T1000 (cell line): Measurements from ENCODE around the gene ZNF200.
A peak's percentile ranks its signal among the peaks of the same experiment; 100 is the strongest.
"Not testable (repeated sequence)": the region's sequence is repeated elsewhere in the genome, so short reads cannot be mapped to it uniquely, and the experiment has no call there.

ENCODE experiments used
- DNase-seq: peaks from one replicate; lab custom pipeline; 2025; ENCODE audit warnings: mixed read lengths; lab: John Stamatoyannopoulos, UW

ZNF200 gene

GRCh38 chr16:3252967-3253366, 18.0 kb upstream of the ZNF200 start:
- no peak for DNase-seq

- no peak for DNase-seq
Measured at GRCh38 chr16:3249451-3249850, 14.5 kb upstream of the ZNF200 start.

- no peak for DNase-seq
Measured at GRCh38 chr16:3249020-3249419, 14.1 kb upstream of the ZNF200 start.

- DNase-seq: no peak
Measured at GRCh38 chr16:3248596-3248995, 13.6 kb upstream of the ZNF200 start.

GRCh38 chr16:3246876-3247275, 11.9 kb upstream of the ZNF200 start:
- DNase-seq: no peak

- DNase-seq: no peak
Measured at GRCh38 chr16:3246002-3246401, 11.0 kb upstream of the ZNF200 start.

- DNase-seq: no peak
Measured at GRCh38 chr16:3243882-3244281, 8.9 kb upstream of the ZNF200 start.

- DNase-seq: no peak
Measured at GRCh38 chr16:3242709-3243108, 7.8 kb upstream of the ZNF200 start.

GRCh38 chr16:3241761-3242160, 6.8 kb upstream of the ZNF200 start:
- DNase-seq: no peak

- peak; percentile 14 for DNase-seq
Measured at GRCh38 chr16:3235856-3236669, 1.1 kb upstream of the ZNF200 start.

- no peak for DNase-seq
Measured at GRCh38 chr16:3234543-3234856, 458 bp downstream of the ZNF200 start.

GRCh38 chr16:3223913-3224515, 10.9 kb downstream of the ZNF200 start:
- no peak for DNase-seq

- DNase-seq: no peak
Measured at GRCh38 chr16:3220839-3221238, 14.1 kb downstream of the ZNF200 start.

GRCh38 chr16:3216263-3216640, 18.7 kb downstream of the ZNF200 start:
- no peak for DNase-seq

GRCh38 chr16:3215601-3216262, 19.2 kb downstream of the ZNF200 start:
- no peak for DNase-seq

GRCh38 chr16:3214904-3215600, 19.9 kb downstream of the ZNF200 start:
- no peak for DNase-seq

- no peak for DNase-seq
Measured at GRCh38 chr16:3212567-3212966, 22.4 kb downstream of the ZNF200 start.

GRCh38 chr16:3212006-3212405, 23.0 kb downstream of the ZNF200 start:
- DNase-seq: no peak

GRCh38 chr16:3207086-3207953, 27.6 kb downstream of the ZNF200 start:
- no peak for DNase-seq

GRCh38 chr16:3205939-3206338, 29.0 kb downstream of the ZNF200 start:
- not testable (repeated sequence) for DNase-seq

- DNase-seq: no peak
Measured at GRCh38 chr16:3202903-3203539, 31.9 kb downstream of the ZNF200 start.
